Measurements from ENCODE around the gene GOLGA6L1. TPM values are rescaled to one million over a fixed set of nuclear protein-coding genes. Genes with fewer than 3 reads are reported as not detected.
"Not testable (repeated sequence)": the region's sequence is repeated elsewhere in the genome, so short reads cannot be mapped to it uniquely, and the experiment has no call there.

GOLGA6L1 gene, protein sequence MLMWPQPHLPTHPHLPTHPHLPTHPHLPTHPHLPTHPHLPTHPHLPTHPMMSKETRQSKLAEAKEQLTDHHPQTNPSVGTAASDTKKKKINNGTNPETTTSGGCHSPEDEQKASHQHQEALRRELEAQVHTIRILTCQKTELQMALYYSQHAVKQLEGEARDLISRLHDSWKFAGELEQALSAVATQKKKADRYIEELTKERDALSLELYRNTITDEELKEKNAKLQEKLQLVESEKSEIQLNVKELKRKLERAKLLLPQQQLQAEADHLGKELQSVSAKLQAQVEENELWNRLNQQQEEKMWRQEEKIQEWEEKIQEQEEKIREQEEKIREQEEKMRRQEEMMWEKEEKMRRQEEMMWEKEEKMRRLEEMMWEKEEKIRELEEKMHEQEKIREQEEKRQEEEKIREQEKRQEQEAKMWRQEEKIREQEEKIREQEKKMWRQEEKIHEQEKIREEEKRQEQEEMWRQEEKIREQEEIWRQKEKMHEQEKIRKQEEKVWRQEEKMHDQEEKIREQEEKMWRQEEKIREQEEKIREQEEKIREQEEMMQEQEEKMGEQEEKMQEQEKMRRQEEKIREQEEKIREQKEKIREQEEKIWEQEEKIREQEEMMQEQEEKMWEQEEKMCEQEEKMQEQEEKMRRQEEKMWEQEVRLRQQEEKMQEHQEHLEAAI
- not detected for polyA plus RNA-seq (ENCODE audit: insufficient read length)
- long read RNA-seq, donor 1 = 0 reads
- long read RNA-seq, donor 2 = 0 reads
- long read RNA-seq, donor 3 = 0 reads
- long read RNA-seq, donor 4 = 0 reads
- long read RNA-seq, donor 5 = 0 reads
- long read RNA-seq, donor 6 = 0 reads
- long read RNA-seq, donor 7 = 0 reads
- long read RNA-seq, donor 8 = 0 reads

DNA sequence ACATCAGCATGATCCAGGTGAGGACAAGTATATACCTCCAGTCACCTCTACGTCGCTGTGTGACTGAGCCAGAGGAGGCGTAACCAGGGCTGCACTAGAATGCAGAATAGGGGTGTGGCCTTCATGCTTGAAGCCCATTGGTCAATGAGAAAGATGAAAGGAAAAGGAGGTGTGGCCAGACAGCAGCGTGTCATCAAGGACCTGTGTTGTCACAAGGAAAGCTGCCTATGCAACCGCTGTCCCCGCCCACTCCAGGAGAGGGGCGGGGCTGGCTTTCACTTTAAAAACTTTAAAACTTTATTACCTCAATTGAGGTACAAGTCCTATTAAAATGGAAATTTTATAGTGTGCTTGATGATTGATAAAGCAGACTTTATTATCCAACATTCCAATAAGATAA lies at the start of gene GOLGA6L1:
TSS of gene GOLGA6L1 (minus strand) at position 101 of the 400 bp plus-strand sequence. CDS start at position 10, 91 bp downstream.
- DNase-seq = not testable (repeated sequence)

DNA sequence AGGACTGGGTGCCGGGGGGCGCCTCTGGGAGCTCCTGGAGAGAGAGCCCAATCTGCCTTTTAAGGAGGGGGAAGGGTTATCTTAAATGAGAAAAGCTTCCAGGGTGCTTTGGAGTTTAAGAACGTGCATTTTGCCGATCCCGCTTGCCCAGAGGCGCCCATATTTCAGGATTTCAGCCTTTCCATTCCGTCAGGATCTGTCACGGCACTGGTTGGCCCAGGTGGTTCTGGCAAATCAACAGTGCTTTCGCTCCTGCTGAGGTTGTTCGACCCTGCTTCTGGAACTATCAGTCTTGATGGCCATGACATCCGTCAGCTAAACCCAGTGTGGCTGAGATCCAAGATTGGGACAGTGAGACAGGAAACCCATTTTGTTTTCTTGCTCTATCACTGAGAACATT lies 44.6 kb upstream of the GOLGA6L1 start:
- DNase-seq = not testable (repeated sequence)

DNA sequence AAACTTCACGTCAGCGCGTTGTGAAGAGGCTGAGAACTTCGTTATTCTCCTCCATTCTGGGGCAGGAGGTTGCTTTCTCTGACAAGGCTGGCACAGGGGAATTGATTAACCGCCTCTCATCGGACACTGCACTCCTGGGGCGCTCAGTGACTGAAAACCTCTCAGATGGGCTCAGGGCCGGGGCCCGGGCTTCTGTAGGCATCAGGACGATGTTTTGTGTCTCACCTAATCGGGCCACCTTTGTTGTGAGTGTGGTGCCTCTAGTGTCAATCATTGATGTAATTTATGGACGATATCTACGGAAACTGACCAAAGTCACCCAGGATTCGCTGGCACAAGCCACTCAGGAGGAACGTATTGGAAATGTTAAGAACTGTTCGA lies 43.9 kb upstream of the GOLGA6L1 start:
- not testable (repeated sequence) for DNase-seq

DNA sequence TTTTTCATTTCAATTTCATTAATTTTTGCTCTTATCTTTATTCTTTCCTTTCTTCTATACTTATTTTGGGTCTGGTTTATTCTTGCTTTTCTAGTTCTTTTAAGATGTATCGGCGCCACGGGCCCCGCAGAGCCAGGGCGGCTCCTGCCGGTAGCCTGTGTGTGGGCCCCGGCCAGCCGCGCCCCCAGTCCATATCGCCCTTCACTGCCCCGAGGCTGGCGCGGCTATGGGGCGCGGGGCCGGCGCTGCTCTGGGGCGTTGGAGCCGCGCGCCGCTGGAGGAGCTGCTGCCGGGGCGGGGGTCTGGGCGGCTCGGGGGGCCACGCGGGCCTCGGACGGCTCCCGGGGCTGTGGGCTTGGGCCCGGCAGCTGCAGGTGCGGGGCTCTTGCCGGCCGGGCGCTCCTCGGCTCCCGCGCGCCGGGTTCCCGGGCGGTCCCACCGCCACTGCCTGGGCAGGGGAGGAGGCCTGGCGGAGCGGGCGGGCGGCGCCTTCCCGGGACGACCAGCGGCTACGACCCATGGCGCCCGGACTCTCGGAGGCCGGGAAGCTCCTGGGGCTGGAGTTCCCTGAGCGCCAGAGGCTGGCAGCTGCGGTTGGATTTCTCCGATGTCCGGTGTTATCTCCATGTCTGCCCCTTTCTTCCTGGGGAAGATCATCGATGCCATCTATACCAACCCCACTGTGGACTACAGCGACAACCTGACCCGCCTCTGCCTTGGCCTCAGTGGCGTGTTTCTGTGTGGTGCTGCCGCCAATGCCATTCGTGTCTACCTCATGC lies 43.3 kb upstream of the GOLGA6L1 start:
- DNase-seq = not testable (repeated sequence)

DNA sequence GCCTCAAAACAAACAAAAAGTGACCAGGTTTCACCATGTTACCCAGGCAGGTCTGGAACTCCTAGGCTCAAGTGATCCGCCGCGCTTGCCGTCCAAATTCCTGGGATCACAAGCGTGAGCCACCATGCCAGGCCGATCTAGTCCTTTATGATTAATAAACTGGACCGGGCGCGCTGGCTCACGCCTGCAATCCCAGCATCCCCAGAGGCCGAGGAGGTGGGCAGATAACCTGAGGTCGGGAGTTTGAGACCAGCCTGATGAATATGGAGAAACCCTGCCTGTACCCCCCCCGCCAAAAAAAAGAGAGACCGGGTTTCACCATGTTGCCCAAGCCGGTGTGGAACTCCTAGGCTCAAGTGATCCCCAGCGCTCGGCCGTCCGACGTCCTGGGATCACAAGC lies 40.1 kb upstream of the GOLGA6L1 start:
- DNase-seq = not testable (repeated sequence)

DNA sequence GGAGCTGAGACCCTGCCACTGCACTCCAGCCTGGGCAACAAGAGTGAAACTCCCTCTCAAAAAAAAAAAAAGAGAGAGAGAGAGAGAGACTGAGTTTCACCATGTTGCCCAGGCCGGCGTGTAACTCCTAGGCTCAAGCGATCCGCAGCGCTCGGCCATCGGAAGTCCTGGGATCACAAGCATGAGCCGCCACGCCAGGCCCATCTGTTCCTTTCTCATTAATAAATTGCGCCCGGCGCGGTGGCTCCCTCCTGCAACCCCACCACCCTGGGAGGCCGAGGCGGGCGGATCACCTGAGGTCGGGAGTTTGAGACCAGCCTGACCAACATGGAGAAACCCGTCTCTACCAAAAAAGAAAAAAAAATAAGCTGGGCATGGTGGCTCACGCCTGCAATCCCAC lies 39.0 kb upstream of the GOLGA6L1 start:
- not testable (repeated sequence) for DNase-seq

DNA sequence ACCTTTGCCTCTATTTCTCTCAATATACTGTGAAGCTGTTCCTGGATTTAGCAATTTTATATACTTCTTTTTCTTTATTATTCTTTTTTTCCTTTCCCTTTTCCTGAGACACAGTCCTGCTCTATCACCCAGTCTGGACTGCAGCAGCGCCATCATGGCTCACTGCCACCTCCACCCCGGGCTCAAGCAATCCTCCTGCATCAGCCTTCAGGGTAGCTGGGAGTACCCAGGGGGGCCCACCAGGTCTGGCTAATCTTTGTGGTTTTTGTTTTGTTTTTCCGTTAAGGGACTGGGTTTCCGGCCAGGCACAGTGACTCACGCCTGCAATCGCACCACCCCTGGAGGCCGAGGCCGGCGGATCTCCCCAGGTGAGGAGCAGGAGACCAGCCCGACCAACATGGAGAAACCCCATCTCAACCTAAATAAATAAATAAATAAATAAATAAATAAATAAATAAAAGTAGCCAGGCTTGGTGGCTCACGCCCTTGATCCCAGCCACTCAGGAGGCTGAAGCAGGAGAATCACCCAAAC lies 38.1 kb upstream of the GOLGA6L1 start:
- not testable (repeated sequence) for DNase-seq

DNA sequence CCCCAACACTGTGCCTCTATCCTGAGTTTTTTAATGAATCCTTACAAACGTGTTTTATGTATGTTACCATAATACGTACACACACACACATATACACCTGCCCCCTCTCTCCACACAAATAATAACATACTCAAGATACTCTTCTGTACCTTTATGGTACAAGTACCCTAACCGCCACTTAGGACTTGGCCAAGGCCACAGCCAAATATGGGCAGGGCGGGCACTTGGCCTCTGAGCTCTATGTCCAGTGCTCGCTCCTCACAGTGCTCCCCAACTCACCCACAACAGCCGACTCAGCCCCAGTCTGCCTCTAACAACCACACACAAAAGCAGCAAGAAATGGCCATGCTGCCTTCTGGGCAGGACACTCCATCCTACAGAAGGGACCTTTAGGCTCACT lies 3.8 kb downstream of the GOLGA6L1 start:
- not testable (repeated sequence) for DNase-seq

DNA sequence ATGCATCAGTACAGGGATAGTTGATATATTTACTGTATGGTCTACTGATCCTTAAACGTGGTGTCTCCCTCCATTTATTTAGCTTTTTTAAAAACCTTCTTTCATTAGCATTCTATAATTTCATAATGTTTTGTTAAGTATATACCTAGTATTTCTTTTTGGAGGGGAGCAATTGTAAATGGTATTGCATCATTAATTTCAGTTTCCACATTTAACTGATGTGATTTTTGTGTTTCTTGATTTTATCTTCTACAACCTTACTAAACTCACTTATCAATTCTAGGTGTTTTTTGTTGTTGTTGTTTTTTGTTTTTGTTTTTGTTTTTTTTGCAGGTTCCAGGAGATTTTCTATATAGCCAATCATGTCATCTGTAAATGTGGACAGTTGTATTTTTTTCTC lies 18.4 kb downstream of the GOLGA6L1 start:
- DNase-seq = no peak

DNA sequence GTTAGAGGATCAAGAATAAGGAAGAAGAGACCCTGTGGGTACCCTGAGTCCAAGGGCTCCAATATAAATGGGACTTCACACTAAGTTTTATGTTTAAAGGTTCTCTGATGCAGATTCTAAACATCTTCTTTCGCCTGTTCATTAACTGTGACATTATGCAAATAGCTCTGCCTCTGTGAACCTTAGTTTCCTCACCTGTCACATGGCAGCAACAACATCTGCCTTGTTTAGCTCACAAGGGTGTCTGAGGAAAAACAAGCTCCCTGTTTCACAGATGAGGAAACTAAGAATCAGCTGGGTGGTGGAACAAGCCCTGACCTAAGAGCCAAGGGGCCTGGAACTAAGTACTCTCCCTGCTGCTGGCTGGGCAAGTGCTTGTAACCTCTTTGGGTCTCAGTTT lies 40.8 kb downstream of the GOLGA6L1 start:
- DNase-seq = no peak

DNA sequence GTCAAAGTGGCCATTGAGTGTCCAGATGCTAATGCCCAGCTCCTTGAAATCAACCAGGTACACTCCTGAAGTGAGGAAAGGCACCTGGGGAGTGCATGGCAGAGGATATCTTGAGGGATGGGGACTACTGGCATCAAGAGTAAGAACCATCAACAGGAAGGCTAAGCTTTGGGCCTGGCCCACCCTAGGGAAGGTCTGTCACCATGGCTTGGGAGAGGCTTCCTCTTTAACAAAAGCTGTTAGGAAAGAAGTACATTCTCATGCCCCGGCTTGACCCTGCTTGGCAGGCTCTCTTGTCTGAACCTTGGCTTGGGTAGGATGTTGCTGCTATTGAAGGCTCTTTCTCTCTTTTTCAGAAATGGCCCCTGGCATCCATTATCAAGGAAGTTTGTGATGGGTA lies 53.5 kb downstream of the GOLGA6L1 start:
- no peak for DNase-seq

DNA sequence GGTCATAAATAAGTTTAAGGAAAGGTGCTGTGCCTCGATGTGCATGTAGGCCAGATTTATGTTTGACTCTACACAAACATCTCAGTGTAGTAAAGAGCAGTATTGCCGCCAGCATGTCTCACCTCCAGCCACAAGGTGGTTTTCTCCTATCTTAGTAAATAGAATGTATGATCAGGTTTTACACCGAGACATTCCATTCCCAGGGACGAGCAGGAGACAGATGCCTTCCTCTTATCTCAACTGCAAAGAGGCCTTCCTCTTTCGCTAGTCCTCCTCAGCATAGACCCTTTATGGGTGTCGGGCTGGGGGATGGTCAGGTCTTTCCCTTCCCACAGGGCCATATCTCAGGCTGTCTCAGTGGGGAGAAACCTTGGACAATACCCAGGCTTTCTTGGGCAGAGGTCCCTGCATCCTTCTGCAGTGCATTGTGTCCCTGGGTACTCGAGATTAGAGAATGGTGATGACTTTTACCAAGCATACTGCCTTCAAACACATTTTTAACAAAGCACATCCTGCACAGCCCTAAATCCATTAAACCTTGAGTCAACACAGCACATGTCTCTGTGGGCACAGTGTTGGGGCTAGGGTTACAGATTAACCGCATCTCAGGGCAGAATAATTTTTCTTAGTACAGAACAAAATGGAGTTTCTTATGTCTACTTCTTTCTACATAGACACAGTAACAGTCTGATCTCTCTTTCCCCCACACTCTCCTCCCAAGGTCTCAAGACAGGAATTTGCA lies 54.5 kb downstream of the GOLGA6L1 start:
- DNase-seq = not testable (repeated sequence)

DNA sequence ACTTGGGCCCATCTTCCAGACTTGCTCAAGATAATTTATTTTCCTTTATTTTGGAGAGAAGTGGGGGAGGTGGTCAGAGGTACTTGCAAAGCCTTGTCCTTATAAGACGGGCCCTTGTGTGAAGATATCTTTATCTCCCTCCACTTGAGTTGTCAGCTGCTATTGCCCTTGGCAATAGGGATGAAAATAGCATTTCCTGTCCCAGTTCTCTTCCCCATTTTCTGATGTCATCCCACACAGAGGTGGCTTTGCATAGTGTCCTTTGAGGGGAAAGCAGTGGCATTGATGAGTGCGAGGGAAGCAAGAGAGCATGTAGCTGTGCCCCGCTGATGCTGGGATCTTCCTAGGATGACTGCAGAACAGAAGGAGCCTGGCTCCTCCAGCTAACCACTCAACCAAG lies 55.4 kb downstream of the GOLGA6L1 start:
- no peak for DNase-seq

DNA sequence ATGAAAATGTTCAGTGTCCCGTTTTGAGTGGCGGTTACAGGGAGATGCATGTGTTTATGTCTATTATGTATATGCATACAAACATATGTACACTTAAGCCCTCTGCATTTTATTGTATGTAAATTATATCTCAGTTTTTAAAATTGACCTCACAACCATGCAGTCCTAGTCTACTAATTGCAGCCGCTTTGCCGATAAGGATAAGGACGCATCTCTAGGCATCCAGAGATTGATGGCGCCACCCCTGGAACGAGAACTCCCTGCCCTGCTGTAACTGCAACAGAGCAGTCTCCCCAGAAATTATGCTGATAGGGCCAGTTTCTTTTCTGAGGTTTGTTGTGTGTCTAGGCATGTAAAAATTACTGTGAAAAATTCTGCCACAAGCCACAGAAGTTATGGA lies 56.9 kb downstream of the GOLGA6L1 start:
- no peak for DNase-seq

Other genes with a start within 250 kb of the GOLGA6L1 start
- gene CYFIP1, start 156.5 kb downstream of the GOLGA6L1 start, polyA plus RNA-seq (ENCODE audit: insufficient read length) = 94.5 TPM
- gene TUBGCP5, start 97.3 kb downstream of the GOLGA6L1 start, polyA plus RNA-seq (ENCODE audit: insufficient read length) = 41.0 TPM
- not detected for gene GOLGA6L26, start 197.4 kb upstream of the GOLGA6L1 start, polyA plus RNA-seq (ENCODE audit: insufficient read length)
- 1.4 TPM for gene GOLGA8S, start 217.9 kb upstream of the GOLGA6L1 start, polyA plus RNA-seq (ENCODE audit: insufficient read length)